ENCODE results near the gene AP3D1. TPM values are rescaled to one million over a fixed set of nuclear protein-coding genes. Genes with fewer than 3 reads are reported as not detected.
"Not testable (repeated sequence)": the region's sequence is repeated elsewhere in the genome, so short reads cannot be mapped to it uniquely, and the experiment has no call there.

AP3D1 gene
- polyA plus RNA-seq, 4 donors = 96.5 to 124 (median 111) TPM

DNA sequence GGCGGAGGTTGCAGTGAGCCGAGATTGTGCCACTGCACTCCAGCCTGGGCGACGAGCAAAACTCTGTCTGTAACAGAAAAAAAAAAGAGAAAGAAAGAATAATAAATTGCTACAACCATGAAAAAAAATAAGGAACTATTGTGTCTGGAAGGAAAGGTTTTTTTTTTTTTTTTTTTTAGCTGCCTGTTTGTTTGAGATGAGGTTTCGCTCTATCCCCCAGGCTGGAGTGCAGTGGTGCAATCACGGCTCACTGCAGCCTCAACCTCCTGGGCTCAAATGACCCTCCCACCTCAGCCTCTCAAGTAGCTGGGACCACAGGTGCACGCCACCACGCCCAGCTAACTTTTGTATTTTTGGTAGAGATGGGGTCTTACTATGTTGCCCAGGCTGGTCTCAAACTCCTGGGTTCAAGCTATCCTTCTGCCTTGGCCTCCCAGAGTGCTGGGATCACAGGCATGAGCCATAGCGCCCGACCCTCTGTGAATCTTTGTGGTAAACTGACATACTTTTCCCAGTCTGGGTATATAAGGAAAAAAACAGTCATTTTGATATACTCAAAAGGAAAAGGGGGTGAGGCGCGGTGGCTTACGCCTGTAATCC, 59.3 kb downstream of the AP3D1 start:
- not testable (repeated sequence) for DNase-seq (ENCODE audit: low read depth in 4 of 4, low spot score in 3 of 4)

DNA sequence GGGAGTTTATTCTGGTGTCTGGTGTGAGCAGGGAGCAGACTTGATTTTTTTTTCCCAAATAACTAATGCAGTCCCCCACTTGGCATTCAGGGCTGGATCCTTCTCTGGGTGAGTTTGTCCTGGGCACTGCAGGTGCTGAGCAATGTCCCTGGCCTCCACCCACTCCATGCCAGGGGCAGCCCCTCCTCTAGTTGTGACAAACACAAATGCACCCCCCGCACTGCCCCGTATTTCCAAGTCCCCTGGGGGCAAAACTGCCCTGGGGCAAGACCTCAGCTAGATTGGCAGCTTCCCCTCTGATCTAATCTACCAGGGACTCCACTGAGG, 61.7 kb downstream of the AP3D1 start:
- no peak for DNase-seq (ENCODE audit: low read depth in 4 of 4, low spot score in 3 of 4)

DNA sequence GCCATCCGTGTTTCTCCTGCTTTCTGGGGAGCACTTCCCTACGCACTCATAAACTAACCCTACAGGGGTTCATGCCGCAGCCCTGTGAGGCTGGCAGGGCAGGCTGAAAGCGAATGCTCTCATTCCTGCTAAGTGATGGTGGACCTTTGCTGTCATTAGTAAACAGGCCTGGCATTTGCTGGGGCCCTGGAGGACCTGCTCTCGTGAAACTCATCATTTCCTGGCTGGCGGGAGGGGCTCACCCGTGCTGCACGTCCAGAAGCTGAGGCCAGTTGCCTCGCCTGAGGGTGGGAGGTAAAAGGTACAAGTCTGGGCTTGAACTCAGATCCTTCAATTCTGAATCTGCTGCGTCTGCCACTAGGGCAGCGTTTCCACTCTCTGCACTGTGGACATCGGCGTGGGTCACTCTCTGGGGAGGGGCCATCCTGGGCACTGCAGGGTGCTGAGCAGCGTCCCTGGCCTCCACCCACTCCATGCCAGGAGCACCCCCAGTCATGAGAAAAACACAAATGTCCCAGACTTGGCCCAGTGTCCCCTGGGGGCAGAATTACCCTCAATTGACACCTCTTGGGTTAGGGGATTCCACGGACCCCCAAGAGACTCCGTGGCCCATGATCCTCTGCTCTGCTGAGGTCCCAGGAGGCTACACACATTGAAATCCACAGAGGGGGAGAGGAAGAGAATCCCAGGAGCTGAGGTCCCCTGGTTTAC, 62.2 kb downstream of the AP3D1 start:
- no peak for DNase-seq (ENCODE audit: low read depth in 4 of 4, low spot score in 3 of 4)

DNA sequence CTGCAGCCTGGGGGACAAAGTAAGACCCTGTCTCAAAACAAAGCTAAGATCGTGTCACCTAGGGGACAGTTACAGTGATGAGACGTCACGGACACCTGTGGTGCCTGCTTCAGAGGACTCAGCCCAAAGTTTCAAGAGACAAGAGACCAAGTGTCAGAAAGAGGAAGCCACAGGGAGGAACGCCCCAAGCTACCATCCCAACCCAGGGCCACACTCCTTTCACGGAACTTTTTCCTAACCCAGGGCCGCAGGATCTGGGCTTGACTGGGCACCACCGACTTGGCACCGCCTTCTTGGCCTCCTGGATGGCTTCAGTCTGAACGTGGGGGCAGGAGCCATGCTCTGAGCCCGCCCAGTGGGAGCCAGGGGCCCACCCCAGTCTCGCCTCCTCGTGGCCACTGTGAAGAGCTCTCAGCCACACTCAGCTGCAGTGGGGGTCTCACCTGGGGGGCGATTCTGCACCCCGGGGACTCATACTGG, 63.7 kb downstream of the AP3D1 start:
- no peak for DNase-seq (ENCODE audit: low read depth in 4 of 4, low spot score in 3 of 4)

GRCh38 chr19:2086695-2087620, 64.4 kb downstream of the AP3D1 start:
- not testable (repeated sequence) for DNase-seq (ENCODE audit: low read depth in 4 of 4, low spot score in 3 of 4)

DNA sequence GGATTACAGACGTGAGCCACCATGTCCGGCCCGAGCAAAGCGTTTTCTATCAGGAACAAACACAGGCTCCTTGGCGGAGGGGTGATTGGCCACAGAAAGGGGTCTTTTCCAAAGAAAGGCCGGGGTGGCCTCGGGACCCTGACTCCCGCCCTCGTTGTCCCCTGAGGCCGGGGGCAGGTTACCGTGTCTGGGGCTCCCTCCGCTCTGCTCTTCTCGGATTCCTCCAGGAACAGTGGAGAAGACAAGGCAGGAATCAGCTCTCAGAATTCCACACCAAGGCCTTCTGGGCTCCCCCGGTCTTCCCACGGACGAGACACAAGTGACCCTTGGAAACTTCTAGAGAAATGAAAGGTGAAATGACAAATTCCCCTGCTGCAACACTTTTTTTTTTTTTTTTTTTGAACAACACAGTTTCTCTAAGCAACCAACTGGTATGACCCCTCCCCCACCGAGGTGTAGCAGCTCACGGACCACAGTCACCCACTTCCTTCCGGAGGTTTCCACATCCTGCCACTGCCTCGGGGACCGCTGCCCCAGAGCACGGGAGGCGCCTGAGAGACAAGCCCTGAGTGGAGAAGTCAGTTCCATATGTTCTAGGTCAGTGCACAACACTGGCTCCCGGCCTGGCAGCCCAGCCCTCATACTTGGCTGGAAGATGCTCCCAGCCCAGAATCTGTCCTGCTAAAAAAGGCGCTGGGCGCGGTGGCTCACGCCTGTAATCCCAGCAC, 66.2 kb downstream of the AP3D1 start:
- no peak for DNase-seq (ENCODE audit: low read depth in 4 of 4, low spot score in 3 of 4)

DNA sequence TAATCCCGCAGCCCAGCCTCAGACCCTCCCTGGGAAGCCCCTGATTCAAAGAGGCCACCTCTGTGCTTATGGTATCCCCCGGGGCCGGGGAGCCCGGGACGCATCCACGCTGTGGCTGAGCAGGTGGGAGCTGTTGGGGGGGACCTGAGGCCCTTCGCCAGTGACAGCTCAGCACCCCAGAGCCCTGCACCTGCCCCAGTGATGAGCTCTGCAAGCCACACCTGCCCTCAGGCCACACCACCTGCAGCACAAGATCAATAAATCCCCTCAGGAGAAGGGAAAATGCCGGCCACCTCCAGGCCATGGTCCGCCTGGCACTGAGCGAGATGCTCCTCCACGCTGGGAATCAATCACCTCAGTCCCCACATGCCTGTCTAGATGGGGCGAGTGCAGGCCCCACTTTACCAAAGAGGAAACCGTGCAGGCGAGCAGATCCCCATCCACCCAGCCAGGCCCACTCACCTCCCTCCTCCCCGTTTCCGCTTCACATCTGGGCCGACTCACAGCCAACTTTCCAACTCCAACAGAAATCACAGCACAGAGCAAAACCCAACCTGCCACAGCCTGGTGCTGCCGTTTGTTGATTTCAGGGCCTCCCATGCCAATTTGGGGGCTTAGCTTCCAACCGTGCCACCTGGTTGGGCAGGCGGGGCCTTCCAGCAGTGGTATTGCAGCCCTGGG, 68.1 kb downstream of the AP3D1 start:
- no peak for DNase-seq (ENCODE audit: low read depth in 4 of 4, low spot score in 3 of 4)

DNA sequence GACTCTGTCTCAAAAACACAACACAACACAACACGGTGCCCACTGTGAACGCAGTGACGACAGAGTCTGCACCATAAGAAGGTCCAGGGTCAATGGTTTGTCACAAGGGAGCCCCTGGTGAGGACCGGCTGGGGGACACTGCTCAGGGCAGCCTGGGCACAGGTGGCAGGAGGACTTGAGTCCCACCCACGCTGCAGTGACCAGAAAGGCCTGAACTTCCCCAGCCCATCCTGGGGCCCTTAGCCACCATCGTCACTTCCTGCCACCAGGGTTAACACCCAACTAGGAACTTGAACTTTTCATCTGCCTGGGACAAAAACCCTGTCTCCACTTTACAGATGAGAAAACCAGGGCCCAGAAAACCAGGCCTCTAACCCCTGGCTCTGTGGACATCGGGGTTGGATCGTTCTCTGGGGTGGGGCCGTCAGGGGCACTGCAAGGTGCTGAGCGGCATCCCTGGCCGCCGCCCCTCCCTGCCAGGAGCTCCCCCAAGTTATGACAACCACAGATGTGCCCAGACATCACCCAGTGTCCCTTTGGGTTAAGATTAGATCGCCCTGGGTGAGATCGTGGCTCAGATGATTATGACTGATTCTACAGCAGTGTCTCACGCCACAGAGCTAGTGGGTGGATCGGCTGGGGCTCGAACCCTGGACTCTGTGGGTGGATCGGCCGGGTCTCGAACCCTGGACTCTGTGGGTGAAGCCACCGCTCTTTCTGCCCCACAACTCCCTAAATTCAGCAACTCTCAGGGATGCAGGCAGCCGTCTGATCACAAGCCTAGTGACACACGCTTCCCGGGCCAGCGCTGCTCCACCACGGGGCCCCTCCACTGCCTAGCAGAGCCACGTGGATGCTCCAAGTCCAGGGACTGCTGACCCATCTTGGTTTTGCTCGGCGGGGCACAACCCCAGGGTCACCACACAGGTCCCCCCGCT, 69.2 kb downstream of the AP3D1 start:
- no peak for DNase-seq (ENCODE audit: low read depth in 4 of 4, low spot score in 3 of 4)

GRCh38 chr19:2080336-2080988, 70.9 kb downstream of the AP3D1 start:
- no peak for DNase-seq (ENCODE audit: low read depth in 4 of 4, low spot score in 3 of 4)

DNA sequence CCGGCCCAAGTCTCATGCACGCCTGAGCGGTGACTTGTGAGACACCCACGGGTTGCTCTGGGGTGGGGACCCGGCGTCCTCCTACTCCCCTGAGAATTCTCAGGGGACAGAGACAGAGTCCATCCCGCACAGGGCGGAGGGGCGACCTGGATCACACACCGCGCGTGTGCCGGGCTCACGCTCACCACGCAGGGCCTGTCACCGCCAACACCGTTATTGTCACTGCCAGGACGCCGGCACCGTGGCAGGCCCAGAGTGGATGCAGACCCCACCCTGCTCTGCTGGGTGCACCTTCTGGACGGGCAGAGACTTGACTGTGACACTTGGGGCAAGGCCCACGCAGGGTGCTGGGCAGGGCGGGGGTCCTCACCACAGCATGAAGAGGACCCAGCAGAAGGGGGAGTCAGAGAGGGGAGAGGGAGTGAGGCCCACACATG, 71.5 kb downstream of the AP3D1 start:
- DNase-seq (ENCODE audit: low read depth in 4 of 4, low spot score in 3 of 4) = no peak

DNA sequence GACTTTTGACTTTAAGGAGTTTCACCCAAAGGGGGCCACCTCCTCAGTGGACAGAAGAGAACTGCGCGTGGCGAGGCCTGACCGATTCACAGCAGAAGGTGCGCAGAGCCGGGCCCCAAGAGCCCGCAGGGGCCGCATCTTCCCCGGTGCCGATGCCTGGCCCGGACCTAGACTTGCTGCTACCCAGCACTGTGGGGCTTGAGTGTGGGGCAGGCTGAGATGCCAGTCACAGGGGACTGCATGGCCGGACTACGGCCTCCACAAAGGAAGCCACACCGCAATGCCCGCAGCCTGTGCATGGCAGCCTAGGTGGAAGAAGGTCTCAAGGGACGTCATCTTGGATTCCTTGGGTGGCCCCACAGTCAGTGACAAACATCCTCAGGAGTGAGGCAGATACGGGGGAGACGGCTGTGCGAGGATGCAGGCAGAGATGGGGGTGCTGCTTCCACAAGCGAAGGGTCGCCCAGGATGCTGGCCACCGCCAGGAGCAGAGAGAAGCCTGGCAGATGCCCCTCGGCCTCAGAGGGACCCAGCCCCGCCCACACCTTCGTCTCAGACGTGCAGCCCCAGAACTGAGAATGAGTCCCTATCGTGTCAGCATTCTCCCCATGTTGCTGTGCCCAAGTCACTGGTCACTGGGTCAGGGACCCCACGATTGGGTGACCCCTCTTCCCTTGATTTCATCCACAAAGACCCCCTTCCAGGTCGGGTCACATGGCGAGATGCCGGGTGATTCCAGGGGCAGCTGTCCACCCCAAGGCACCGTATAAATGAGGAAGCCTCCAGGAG, 72.1 kb downstream of the AP3D1 start:
- no peak for DNase-seq (ENCODE audit: low read depth in 4 of 4, low spot score in 3 of 4)

GRCh38 chr19:2077833-2078619, 73.3 kb downstream of the AP3D1 start:
- no peak for DNase-seq (ENCODE audit: low read depth in 4 of 4, low spot score in 3 of 4)

- no peak for DNase-seq (ENCODE audit: low read depth in 4 of 4, low spot score in 3 of 4)
These were observed 74.0 kb downstream of the AP3D1 start for GRCh38 chr19:2077398-2077797.

- DNase-seq (ENCODE audit: low read depth in 4 of 4, low spot score in 3 of 4) = no peak
These were observed 74.8 kb downstream of the AP3D1 start for GRCh38 chr19:2076526-2076944.

- DNase-seq (ENCODE audit: low read depth in 4 of 4, low spot score in 3 of 4) = no peak
These were observed 78.4 kb downstream of the AP3D1 start for GRCh38 chr19:2072757-2073551.

Measured in right renal pelvis (tissue), 4 donors.